ENCODE results near the gene GRAMD1C. TPM values are rescaled to one million over a fixed set of nuclear protein-coding genes. Genes with fewer than 3 reads are reported as not detected.
A peak's percentile ranks its signal among the peaks of the same experiment; 100 is the strongest.

Gene GRAMD1C
- total and polyA plus RNA-seq, 7 donors: 0.27 to 12.3 (median 3.6) TPM

DNA sequence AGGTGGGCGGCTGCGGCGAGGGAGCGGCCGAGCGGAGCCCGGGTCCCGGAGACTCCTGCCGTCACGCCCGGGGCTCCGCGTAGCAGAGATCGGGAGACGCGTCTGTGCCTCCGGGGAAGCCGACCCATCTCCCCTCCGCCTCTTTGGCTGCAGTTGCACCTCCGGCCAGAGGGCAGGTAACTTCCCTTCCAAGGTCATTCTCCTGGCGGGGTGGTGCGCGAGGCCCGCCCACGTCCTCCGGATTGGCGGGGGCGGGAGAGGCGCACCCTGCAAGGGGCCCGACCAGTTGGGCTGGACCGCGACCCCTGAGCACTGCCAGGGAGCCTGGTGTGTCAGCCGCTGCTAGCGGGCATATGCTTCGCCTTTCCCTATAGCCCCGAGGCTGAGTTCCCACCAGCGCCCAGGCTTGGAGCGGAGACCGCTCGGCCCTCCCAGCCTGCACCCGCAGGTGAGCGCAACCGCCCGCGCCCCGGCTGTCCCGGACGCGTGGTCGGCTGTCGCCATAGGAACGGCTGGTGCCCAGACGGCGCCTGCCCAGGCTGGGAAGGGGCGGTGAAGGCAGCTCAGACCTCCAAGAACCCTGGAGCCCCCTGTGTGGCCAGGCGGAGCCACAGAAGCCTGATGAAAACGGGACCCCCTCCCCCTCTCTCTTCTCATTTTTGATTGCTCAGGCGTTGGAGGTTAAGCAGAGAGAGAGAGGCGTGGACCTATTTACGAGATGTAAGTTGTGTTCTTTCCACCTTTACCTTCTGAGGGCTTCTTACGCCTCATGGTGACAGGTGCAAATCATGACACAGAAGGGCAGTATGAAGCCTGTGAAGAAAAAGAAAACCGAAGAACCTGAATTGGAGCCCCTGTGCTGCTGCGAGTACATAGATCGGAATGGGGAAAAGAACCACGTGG lies 109.7 kb downstream of the GRAMD1C start:
- TF ChIP-seq, protein P1, sequence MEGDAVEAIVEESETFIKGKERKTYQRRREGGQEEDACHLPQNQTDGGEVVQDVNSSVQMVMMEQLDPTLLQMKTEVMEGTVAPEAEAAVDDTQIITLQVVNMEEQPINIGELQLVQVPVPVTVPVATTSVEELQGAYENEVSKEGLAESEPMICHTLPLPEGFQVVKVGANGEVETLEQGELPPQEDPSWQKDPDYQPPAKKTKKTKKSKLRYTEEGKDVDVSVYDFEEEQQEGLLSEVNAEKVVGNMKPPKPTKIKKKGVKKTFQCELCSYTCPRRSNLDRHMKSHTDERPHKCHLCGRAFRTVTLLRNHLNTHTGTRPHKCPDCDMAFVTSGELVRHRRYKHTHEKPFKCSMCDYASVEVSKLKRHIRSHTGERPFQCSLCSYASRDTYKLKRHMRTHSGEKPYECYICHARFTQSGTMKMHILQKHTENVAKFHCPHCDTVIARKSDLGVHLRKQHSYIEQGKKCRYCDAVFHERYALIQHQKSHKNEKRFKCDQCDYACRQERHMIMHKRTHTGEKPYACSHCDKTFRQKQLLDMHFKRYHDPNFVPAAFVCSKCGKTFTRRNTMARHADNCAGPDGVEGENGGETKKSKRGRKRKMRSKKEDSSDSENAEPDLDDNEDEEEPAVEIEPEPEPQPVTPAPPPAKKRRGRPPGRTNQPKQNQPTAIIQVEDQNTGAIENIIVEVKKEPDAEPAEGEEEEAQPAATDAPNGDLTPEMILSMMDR (IDR thresholded peaks at IDR 0.05): no peak
- TF ChIP-seq POLR2AphosphoS5 (IDR thresholded peaks at IDR 0.05) (no peak), POLR2A (IDR thresholded peaks at IDR 0.05) (no peak), EP300 (IDR thresholded peaks at IDR 0.05) (no peak)
- intact Hi-C loops (cut with DNase I): loop anchor here (5.0 to 10.0 kb wide), 2 partner anchors 109 to 193 kb away; partner anchors contain the start of genes CCDC191 and QTRT2
- H3K4me1 ChIP-seq: peaks cover 0 to 11% (median 9%) of the 10 kb centered on the region in 4 donors
- H3K36me3 ChIP-seq: no peaks in the 10 kb centered on the region
- H3K4me3 ChIP-seq: peak overlapping the region; percentile 58 to 82 (median 68)
- peak overlapping the region in 3 of 4 donors; percentile 32 to 57 (median 40) for H3K27ac ChIP-seq
- 1 to 3% methylated on average over 65 of the region's 65 CpGs for WGBS, 2 donors
- DNase-seq: no peak
- no peaks in the 10 kb centered on the region for H3K9me3 ChIP-seq
- no peaks in the 10 kb centered on the region for H3K27me3 ChIP-seq

DNA sequence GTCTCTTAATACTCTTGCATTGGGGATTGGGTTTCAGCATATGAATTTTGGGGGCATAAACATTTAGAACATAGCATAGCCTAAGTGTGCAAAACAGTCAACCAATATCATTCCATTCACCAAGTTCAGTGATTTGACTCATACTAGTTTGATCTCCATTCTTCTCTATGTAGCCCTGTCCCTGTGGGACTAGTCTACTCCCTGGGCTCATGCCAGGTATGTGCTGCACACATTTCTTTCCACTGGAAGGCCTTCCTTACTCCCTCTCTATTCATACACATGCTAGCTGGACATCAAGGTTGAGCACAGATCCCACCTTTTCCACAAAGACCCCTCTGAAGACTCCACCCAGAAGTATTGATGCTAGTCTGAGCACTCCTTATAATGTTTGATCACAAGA lies 114.3 kb downstream of the GRAMD1C start:
- TF ChIP-seq, protein P1 (IDR thresholded peaks at IDR 0.05): no peak
- TF ChIP-seq POLR2AphosphoS5 (IDR thresholded peaks at IDR 0.05) (no peak), EP300 (IDR thresholded peaks at IDR 0.05) (no peak), POLR2A (IDR thresholded peaks at IDR 0.05) (no peak)

DNA sequence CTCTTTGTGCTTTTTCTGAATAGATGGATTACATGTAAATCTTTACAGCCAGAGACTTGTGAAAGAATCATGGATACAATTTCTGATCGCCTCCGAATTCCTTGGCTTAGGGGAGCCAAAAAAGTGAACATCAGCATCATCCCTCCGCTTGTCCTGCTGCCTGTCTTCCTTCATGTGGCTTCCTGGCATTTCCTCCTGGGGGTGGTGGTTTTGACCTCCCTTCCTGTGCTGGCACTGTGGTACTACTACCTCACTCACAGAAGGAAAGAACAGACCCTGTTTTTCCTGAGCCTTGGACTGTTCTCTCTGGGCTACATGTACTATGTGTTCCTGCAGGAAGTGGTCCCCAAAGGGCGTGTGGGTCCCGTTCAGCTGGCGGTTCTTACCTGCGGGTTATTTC lies 115.1 kb downstream of the GRAMD1C start:
- DNase-seq: no peak
- intact Hi-C loops (cut with DNase I): no loop called here
- TF ChIP-seq POLR2AphosphoS5 (IDR thresholded peaks at IDR 0.05): no peak
- TF ChIP-seq, protein P1 (IDR thresholded peaks at IDR 0.05): no peak
- TF ChIP-seq EP300 (IDR thresholded peaks at IDR 0.05): no peak
- TF ChIP-seq POLR2A (IDR thresholded peaks at IDR 0.05): no peak
- H3K27me3 ChIP-seq: no peaks in the 10 kb centered on the region
- no peak overlapping the region for H3K27ac ChIP-seq
- no peaks in the 10 kb centered on the region for H3K9me3 ChIP-seq
- H3K4me1 ChIP-seq: peaks cover 0 to 3% (median 2%) of the 10 kb centered on the region in 4 donors
- no peaks in the 10 kb centered on the region for H3K36me3 ChIP-seq
- H3K4me3 ChIP-seq: no peak overlapping the region
- 57 to 85% methylated on average over 7 of the region's 7 CpGs for WGBS, 2 donors

More for the DNA sequence above, 114.3 kb downstream of the GRAMD1C start:
- Histone ChIP-seq H3K27ac (no peak overlapping the region), H3K36me3 (no peaks in the 10 kb centered on the region), H3K27me3 (no peaks in the 10 kb centered on the region), H3K9me3 (no peaks in the 10 kb centered on the region), H3K4me3 (no peak overlapping the region), H3K4me1 (peaks cover 0 to 11% (median 9%) of the 10 kb centered on the region in 4 donors)
- intact Hi-C loops (cut with DNase I): no loop called here
- no peak for DNase-seq

DNA sequence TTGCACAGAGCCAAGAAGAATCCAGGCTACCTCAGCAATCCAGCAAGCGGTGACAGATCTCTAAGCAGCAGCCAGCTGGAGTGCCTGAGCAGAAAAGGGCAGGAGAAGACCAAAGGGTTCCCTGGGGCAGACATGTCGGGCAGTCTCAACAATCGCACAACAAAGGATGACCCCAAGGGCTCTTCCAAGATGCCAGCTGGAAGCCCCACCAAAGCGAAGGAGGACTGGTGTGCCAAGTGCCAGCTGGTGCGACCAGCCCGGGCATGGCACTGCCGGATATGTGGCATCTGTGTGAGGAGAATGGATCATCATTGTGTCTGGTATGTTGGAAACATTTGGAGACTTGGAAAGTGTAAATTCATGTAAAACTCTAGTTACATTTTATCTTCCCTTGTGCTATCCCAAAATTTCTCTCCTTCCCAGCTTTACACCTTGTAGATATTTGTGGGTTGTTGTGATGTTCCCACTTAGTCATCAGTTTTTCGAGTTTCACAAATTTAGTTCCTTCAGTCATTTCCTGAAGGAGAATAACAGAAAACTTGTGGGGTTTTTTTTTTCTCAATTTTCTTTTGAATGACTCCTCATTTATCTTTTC lies 115.6 kb downstream of the GRAMD1C start:
- H3K9me3 ChIP-seq: no peaks in the 10 kb centered on the region
- no peaks in the 10 kb centered on the region for H3K36me3 ChIP-seq
- H3K4me3 ChIP-seq: no peak overlapping the region
- intact Hi-C loops (cut with DNase I): no loop called here
- no peaks in the 10 kb centered on the region for H3K4me1 ChIP-seq
- 85 to 93% methylated on average over 8 of the region's 8 CpGs for WGBS, 2 donors
- no peak overlapping the region for H3K27ac ChIP-seq
- TF ChIP-seq, protein P1 (IDR thresholded peaks at IDR 0.05): no peak
- TF ChIP-seq POLR2A (IDR thresholded peaks at IDR 0.05) (no peak), POLR2AphosphoS5 (IDR thresholded peaks at IDR 0.05) (no peak), EP300 (IDR thresholded peaks at IDR 0.05) (no peak)
- DNase-seq: no peak
- H3K27me3 ChIP-seq: no peaks in the 10 kb centered on the region

Measured in sigmoid colon (tissue), 7 donors.